Measurements from ENCODE around the gene ACYP2.
"Not testable (repeated sequence)": the region's sequence is repeated elsewhere in the genome, so short reads cannot be mapped to it uniquely, and the experiment has no call there.

ACYP2 gene

DNA sequence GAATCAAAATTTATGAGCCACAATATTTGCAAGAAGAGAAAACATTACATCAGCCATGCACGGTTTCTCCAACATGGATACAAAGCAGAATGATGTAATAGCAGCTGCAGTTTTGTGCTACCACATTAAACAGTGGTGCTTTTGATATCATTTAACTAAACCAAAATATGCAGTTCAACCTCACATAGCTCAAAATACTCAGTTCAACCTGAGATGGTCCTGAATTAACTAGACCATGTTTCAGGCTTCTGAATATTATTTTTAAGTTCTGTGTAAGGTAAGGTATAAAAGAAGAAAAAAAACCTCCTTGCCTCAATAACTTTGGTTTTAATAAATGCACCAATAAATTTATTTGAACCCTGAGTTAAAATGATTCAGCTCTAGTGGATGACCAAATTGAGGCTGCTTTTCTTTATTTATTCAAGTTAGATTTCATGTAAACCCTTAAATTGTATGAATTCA is 159.4 kb downstream of the ACYP2 start:
- no peak for DNase-seq

DNA sequence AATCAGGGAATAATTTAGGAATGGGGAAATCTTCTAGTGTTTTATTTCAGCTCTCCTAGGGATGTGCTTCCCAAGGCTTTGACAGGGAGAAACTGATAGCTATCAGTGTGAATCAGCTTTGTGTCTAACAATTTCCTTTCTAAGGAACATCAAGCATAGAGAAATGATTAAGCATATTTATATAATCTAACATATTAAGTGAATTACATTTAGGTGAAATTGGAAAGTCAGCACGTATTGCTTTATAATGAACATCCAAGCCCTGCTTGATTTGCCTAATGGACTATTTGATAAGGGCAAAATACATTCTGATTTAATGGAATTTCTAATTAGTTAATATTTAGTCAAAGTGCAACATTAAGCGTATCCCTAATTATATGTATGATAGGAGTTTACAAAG is 160.1 kb downstream of the ACYP2 start:
- DNase-seq: no peak

DNA sequence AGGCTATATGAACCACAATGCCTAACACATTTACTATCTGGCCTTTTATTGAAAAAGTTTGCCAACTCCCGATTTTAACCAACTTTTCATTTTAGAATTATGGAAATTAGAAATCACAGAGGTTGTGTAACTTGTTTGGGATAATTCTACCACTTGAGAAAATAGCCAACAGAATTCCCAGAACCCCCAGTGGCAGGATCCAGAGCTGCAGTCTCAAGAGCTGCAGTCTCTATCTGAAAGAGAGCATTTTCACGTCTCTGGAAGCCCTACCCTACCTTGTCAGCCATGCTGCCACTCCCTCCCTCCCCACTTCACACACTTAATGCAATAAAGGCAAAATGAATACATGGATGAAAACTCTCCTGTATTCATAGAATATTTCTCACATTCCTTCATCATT is 164.0 kb downstream of the ACYP2 start:
- no peak for DNase-seq

DNA sequence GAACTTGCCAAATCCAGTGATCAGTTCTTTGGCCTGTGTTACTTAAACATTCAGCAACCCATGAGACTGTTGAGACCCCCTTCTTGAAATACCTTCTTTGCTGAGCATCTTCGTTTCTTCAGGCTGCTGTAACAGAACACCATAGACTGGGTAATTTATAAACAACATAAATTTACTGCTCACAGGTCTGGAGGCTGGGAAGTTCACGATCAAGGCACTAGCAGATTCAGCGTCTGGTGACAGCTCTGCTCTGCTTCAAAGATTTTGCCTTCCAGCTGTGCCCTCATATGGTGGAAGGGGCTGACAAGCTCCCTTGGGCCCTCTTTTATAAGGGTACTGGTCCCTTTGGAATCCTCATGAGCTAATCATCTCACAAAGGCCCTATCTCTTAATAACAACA is 169.4 kb downstream of the ACYP2 start:
- DNase-seq: no peak

DNA sequence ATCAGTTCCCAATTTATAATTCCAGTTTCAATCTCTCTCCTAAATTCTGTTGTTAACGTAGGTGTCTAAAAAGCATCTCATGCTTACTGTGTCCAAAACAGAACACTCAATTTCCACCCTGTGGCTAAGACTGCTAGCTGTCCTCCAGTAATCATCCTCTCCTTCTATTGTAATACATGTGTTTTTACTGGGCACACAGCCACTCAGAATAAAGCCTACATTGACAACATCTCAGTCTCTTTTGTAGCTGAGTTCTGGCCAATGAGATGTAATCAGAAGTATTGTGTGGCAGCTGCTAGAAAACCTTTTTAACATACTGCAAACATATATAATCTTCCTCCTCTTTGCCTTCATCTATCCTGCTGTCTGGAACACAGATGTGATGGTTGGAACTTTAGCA is 170.0 kb downstream of the ACYP2 start:
- no peak for DNase-seq

DNA sequence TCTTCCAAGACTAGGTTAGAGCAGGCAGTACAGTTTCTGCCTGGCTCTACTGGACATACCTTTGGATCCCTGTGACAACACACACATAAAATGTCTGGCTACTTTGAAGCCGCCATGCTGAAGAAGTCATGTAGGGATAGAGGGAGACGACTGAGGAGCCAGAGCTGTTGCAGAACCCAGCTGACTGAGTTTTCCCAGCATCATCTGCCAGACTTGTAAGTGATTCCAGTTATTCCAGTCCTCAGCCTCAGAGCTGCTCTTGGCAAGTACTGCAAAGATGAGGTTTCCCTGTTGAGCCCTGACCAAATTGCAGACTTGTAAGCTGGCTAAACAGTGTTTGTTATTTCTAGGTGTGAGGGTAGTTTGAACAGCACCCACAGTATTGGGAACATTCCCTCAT is 172.1 kb downstream of the ACYP2 start:
- DNase-seq: no peak

DNA sequence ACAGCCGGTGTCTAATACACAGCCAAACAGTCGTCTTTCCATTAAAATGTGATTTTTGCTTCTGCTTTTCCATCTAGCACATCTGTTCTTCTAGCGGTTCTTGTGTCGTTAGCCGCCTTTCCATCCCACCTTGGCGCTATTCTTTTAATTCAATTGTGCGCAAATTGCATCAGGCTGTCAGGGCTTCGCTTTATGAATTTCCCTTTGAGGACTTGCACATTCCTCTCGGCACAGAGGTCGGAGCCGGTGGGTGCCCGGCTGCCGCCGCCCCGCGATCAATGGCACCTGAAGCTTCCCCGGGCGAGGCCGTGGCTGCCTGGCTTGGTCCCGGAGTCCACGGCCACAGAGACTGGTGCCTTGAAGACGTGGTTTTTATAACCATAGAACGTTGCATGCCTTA is 174.5 kb downstream of the ACYP2 start:
- DNase-seq: no peak

DNA sequence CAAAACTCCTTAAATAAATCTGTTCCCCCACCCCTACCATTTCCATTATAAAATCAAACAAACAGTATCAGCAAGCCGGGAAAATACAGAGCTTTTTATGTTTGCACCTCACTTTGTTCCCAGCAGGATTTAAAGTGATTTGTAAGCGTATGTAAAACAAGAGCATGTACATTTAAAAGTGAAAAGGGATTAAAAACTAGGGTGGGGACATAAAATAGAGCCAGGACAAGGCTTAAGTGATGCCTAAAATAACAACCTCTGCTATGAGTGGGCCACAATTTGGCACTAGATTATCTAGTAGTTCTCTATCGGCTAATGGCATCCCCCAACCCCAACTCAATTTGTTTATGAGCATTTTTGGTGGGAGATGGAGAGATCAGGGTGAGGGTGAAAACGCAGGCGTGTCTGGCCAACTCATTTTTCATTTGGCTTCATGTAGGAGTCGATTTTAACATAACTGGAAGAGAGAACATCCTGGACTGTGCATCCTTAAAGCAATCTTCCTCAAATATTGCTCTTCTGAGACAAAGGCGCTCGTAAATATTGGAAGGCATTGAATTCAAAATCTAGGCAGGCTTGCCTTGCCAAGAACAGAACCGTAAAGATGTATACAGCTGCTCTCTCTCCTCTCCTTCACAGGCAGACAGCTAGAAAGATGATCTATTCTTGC is 175.1 kb downstream of the ACYP2 start:
- no peak for DNase-seq

DNA sequence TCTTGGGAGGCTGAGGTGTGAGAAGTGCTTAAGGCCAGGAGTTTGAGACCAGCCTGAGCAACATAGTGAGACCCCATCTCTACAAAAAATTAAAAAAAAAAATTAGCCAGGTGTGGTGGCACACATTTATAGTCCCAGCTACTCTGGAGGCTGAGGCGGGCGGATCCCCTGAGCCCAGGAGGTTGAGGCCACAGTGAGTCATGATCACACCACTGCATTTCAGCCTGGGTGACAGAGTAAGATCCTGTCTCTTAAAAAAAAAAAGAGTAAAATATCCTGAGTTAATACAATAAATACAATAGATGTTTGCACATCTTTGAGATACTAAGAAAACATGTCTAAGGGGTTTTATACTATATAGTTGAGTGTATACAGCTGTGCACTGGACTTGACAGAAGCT is 179.2 kb downstream of the ACYP2 start:
- DNase-seq: not testable (repeated sequence)

DNA sequence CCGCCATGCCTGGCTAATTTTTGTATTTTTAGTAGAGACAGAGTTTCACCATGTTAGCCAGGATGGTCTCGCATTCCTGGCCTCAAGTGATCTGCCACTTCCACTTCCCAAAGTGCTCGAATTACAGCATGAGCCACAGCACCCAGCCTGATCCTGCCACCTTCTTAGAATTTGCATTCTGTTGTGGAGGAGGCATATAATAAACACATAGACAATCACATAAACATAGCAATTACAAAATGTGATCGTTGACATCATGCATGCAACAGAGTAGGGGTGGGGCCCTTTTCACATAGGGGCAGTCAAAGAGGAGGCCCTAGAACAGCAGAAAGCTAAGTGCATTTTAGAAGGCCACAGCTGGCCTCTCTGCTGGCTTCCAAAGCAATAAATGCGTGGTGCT is 180.5 kb downstream of the ACYP2 start:
- DNase-seq: no peak

DNA sequence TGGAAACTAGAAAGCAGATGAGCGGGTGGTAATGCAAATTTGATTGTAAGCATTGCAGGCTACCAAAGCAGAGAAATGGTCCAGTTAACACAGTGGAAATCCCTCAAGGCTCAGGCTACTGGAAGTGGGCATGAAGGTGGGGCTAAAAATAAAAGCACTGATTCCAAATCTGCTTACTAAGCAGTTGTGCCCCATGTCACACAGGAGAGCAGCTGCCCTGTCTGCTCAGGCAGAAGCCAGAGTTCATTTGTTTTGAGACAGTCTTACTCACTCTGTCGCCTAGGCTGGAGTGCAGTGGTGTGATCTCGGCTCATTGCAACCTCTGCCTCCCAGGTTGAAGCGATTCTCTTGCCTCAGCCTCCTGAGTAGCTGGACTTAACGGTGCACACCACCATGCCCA is 183.1 kb downstream of the ACYP2 start:
- DNase-seq: no peak

DNA sequence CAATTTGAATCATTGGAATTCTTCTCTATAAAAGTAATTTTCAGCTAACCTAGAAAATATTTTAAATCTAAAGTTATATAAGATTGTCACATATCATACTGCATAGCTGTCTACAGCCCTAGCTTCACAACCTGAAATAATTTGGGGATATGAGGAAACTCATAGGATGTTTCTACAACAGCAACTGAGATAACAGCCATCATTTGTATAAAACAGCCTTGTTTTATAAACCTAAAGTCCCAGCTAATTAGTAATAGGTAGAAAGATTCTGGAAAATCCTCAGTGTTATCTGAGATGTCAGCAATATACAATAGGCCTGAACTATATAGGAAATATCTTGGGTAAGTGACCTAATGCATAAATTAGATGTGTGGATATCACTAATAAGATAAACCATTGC is 188.2 kb downstream of the ACYP2 start:
- no peak for DNase-seq

DNA sequence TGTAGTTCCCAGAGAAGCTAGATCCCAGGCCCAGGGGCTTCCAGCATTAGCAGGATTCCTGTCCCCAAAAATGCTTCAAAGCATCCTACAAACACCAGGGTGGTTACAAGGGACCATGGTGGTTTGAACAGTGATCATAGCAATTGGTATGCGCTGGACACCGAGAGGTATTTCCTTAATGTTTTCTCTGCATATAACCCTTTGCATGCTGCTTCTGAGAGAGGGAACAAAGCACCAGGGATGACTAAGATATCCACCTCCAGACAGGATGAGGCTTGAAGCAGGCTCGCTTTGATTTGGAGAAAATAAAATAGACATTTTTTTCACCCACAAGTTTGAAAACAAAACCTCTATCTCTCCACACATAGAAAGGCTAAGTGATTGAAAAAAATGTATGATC is 191.1 kb downstream of the ACYP2 start:
- DNase-seq: no peak

DNA sequence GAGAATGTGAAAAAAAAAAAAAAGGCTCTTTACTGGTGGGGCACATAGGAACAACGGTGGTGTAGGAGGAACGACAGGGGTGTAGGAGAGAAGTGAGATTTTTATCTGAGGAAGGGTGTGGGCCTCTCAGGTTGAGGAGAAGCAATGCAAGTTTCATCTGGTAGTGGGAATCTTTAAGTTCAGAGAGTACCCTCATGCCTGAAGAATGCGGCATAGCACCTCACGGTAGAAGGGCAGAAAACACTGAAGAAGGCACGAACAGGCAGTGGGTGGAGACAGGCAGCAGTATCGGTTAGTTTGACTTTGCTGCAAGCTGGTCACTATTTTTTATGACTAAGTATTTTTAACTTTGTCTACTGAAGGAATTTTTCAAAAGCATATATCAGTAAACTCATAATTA is 192.8 kb downstream of the ACYP2 start:
- DNase-seq: no peak

DNA sequence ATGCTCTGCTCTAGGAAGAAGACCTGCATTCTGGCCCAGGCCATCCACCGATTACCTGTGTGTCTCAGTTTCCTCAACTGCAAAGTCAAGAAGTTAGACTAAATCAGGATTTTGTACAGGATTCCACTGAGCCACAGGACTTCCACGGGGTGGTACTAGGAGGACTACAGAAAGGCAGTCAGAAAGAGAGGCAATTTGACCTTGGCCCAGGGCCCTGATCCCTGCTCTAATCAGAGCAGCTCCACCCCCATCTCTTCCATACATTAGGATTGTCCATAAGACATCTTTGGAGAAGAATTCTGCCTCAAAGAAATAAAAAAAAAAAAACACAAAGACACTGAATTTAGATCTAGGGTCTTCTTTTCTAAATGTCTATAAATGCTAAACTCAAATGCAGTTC is 193.4 kb downstream of the ACYP2 start:
- no peak for DNase-seq

DNA sequence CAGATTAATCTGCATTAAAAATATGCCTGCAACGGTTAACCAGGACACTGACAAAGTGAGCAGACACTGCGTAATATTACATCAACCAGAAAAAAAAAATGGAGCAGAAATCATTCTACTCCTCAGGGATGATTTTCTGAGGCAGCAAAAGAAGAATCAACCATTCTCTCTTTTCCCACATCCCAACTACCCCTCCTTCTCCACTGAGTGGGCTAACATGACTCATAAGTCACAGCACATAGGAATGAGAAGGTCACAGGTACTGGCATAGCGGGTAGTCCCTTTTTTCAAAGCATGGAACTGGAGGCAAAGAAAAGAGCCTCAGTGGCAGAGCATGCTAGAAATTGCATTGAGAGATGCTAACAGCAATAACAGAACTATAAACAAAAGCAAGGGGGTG is 194.9 kb downstream of the ACYP2 start:
- no peak for DNase-seq

DNA sequence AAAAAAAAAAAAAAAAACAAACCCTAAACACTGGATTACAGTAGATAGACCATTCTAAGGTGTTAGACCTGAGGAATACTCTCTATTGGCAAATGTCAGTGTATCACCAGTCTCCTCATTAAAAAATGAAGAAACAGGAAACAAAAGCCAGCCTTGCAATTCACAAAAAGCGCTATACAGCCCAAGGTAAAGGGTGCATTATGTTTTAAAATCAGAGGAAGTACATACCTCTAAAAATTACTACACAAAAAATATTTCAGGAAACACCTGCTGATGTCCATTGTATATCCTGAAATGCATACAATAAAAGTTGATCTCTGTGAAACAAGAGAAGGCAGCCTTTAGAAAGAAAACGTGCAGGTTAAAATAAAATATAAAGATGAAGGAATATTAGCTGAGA is 195.5 kb downstream of the ACYP2 start:
- no peak for DNase-seq

DNA sequence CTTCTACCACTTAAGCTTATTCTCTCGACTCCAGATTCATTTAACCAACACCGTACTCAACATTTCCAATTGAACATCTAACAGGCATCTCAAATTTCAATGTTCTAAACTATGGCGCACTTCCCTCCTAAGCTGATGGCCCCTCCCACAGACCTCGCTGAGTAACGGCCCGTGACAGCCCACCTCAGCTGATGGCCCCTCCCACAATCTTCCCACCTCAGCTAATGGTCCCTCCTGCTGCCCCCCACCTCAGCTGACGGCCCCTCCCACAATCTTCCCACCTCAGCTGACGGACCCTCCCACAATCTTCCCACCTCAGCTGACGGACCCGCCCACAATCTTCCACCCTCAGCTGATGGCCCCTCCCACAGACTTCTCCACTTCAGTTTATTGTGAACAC is 197.7 kb downstream of the ACYP2 start:
- DNase-seq: no peak

DNA sequence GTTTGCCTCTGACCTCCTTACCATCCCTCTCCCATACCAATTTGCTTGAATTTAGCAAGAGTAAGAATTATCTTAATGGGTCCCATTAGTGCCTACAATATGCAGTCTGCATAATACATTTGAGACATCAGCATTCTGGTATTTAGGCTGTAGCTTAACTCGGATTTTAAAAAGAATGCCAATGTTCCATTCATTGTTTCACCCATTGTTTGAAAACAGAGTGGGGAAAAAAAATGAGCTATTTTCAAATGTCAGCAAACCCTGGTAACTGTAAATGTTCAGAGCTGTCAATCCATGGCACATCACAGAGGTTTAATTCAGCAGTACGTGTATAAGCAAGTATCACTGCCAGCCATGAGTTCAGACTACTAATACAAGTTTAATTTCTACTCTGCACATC is 202.6 kb downstream of the ACYP2 start:
- no peak for DNase-seq

DNA sequence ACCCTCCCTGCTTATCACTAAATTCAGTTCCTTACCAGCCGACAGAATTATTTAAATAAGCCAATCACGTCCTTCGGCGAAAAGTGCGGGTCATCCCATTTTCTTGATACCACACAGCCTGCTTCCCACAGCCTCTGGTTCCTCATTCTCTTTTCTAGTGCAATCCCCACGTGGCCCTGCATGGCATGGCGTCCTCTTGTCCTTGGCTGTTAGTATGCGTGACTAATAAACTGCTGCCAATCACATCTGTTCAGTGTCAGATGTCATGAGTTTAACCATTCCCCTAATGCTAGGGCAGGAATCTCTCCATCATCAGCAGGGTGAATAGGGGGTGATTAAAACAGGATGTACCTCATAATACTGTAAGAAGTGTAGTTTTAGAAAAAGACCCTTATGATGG is 203.4 kb downstream of the ACYP2 start:
- no peak for DNase-seq

DNA sequence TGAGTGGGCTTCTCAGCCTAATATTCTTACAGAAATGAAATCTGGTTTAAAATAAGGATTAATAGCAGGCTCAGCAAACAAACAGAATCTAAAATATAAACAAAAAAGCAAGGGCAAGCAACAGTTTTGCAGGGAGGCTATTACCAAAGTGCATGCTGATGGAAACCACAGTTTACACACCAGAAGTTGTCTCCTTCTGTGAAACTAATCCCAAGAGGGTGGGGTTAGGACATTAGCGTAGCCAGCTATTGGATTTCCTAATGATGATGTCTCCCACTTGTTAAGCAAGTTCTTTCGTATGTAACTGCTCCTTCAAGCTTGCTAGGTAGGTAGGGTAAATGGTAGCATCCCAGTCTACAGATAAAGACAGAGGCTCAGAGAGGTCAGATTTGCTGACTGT is 205.6 kb downstream of the ACYP2 start:
- no peak for DNase-seq

DNA sequence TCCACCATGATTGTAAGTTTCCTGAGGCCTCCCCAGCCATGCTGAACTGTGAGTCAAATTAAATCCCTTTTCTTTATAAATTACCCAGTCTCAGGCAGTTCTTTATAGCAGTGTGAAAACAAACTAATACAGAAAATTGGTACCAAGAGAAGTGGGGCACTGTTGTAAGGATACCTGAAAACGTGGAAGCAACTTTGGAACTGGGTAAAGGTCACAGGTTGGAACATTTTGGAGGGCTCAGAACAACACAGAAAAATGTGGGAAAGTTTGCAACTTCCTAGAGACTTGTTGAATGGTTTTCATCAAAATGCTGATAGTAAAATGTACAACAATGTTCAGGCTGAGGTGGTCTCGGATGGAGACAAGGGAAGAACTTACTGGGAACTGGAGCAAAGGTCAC is 209.1 kb downstream of the ACYP2 start:
- DNase-seq: not testable (repeated sequence)

DNA sequence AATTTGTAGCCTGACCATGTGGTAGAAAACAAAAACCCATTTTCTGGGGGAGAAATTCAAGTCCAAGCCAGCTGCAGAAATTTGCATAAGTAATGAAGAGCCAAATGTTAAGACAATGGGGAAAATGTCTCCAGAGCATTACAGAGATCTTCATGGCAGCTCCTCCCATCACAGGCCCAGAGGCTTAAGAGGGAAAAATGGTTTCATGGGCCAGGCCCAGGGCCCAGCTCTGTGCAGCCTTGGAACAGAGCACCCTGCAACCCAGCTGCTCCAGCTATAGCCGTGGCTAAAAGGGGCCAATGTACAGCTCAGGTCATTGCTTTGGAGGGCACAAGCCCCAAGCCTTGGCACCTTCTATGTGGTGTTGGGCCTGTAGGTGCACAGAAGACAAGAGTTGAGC is 209.7 kb downstream of the ACYP2 start:
- no peak for DNase-seq

DNA sequence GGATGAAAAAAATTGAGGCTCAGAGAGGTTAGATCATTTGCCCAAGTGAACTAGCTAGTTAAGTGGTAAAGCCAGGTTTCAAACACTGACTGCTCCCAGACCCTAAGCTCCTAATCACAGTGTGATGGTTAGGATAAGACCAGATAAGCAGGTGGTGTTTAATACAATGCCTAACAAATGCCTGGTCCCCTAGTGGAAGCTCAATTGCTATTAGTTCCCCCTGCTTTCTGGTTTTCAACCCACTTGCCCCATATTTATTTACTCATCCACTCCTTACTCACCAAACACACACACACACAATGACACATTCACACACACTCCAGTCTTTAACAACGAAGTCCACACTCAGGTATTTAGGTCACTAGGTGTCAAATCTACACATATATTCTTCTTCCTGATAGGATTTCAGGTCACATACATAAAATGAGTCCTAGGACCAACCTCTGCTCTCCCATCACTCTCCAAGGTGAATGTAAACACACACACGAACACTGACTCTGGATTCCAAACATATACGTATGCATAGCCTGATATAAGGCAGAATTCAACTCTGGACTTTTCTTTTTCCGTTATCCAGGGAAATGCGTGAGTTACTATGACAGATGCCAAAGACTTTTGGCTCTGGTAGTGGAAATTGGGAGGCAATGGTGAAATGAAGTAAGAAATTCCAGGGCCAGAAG is 214.2 kb downstream of the ACYP2 start:
- no peak for DNase-seq
